ENCODE results near the gene ARMC9.

ARMC9 gene

GRCh38 chr2:231186325-231186724 lies 12.1 kb upstream of the ARMC9 start:
- DNase-seq (ENCODE audit: extremely low spot score), result no peak
- CTCF ChIA-PET, result interaction anchor here (1.2 to 1.6 kb wide), 5 partner anchors 7 to 362 kb away, joined by 3 to 6 read pairs (median 4); no protein-coding TSS in a partner anchor
- POLR2A ChIA-PET, result no interaction called here
- TF ChIP-seq CTCF (IDR thresholded peaks at IDR 0.05; ENCODE audit: control extremely low read depth, extremely low read depth, low read depth, missing control alignments), result no peak

GRCh38 chr2:231187736-231188505 lies 10.5 kb upstream of the ARMC9 start:
- no peak for DNase-seq (ENCODE audit: extremely low spot score)
- ChIA-PET POLR2A (no interaction called here), CTCF (interaction anchor here (0.7 to 2.2 kb wide), 4 partner anchors 8 to 35 kb away, joined by 3 to 7 read pairs (median 3); partner anchors contain the start of gene ARMC9)
- no peak for TF ChIP-seq CTCF (IDR thresholded peaks at IDR 0.05; ENCODE audit: control extremely low read depth, extremely low read depth, low read depth, missing control alignments)

- DNase-seq (ENCODE audit: extremely low spot score), result no peak
- no peak for TF ChIP-seq CTCF (IDR thresholded peaks at IDR 0.05; ENCODE audit: control extremely low read depth, extremely low read depth, low read depth, missing control alignments)
- CTCF ChIA-PET, result interaction anchor here (0.7 to 2.2 kb wide), 5 partner anchors 9 to 26 kb away, joined by 3 to 7 read pairs (median 3); partner anchors contain the start of gene ARMC9
- POLR2A ChIA-PET, result no interaction called here
These were observed 9.8 kb upstream of the ARMC9 start for GRCh38 chr2:231188506-231189170.

GRCh38 chr2:231189171-231189530 lies 9.3 kb upstream of the ARMC9 start:
- TF ChIP-seq CTCF (IDR thresholded peaks at IDR 0.05; ENCODE audit: control extremely low read depth, extremely low read depth, low read depth, missing control alignments), result no peak
- DNase-seq (ENCODE audit: extremely low spot score), result no peak
- ChIA-PET POLR2A (no interaction called here), CTCF (interaction anchor here (0.7 to 2.2 kb wide), 4 partner anchors 8 to 26 kb away, joined by 3 to 7 read pairs (median 3); partner anchors contain the start of gene ARMC9)

GRCh38 chr2:231189571-231190495 lies 8.6 kb upstream of the ARMC9 start:
- no peak for DNase-seq (ENCODE audit: extremely low spot score)
- POLR2A ChIA-PET, result no interaction called here
- TF ChIP-seq CTCF (IDR thresholded peaks at IDR 0.05; ENCODE audit: control extremely low read depth, extremely low read depth, low read depth, missing control alignments), result no peak
- CTCF ChIA-PET, result interaction anchor here (0.7 to 1.1 kb wide), 4 partner anchors 10 to 25 kb away, joined by 3 read pairs; no protein-coding TSS in a partner anchor

All from GM10248 (cell line).